ENCODE measurements around the gene TMEM59L. TPM values are rescaled to one million over a fixed set of nuclear protein-coding genes. Genes with fewer than 3 reads are reported as not detected.

TMEM59L gene
- total and polyA plus RNA-seq, 2 of the 13 experiments (the other 11 are each of a cell fraction or from before 2014, with no cell fraction given), result 0.97 to 5.5 TPM

- no peak for TF ChIP-seq ARID3A (IDR thresholded peaks at IDR 0.05; ENCODE audit: low read depth, low read length)
- TF ChIP-seq MIER3 (CRISPR knock-in tag; IDR thresholded peaks at IDR 0.05; ENCODE audit: borderline replicate concordance), result peak; percentile 81; the same call in 1 of the 2 replicates
- peak; percentile 94 for TF ChIP-seq GATAD1 (CRISPR knock-in tag; IDR thresholded peaks at IDR 0.05)
- peak; percentile 92 for TF ChIP-seq ZNF564 (CRISPR knock-in tag; IDR thresholded peaks at IDR 0.05)
- TF ChIP-seq WIZ (CRISPR knock-in tag; IDR thresholded peaks at IDR 0.05), result no peak
- TF ChIP-seq ZNF12 (CRISPR knock-in tag; IDR thresholded peaks at IDR 0.05), result peak; percentile 46; the same call in 1 of the 2 replicates
- TF ChIP-seq THAP7 (CRISPR knock-in tag; IDR thresholded peaks at IDR 0.05), result no peak
- no peak for TF ChIP-seq ZNF367 (CRISPR knock-in tag; IDR thresholded peaks at IDR 0.05; ENCODE audit: borderline replicate concordance)
- TF ChIP-seq SOX6 (IDR thresholded peaks at IDR 0.05), result no peak
- TF ChIP-seq SOX6 (CRISPR knock-in tag; IDR thresholded peaks at IDR 0.05), result peak; percentile 74
- peak; percentile 68 for TF ChIP-seq ZNF709 (CRISPR knock-in tag; IDR thresholded peaks at IDR 0.05)
- no peak for TF ChIP-seq BCLAF1 (IDR thresholded peaks at IDR 0.05)
- peak; percentile 97 for TF ChIP-seq ZFP91 (CRISPR knock-in tag; IDR thresholded peaks at IDR 0.05; ENCODE audit: borderline replicate concordance)
- no peak for TF ChIP-seq ARNT (IDR thresholded peaks at IDR 0.05)
- peak; percentile 78 for TF ChIP-seq ZBTB26 (CRISPR knock-in tag; IDR thresholded peaks at IDR 0.05; ENCODE audit: borderline replicate concordance)
- no peak for TF ChIP-seq TBP (CRISPR knock-in tag; IDR thresholded peaks at IDR 0.05)
- peak in 1 of 2 experiments; percentile 98; a peak in 2 of 4 replicates for TF ChIP-seq KLF16 (CRISPR knock-in tag; IDR thresholded peaks at IDR 0.05)
- no peak for TF ChIP-seq RARG (CRISPR knock-in tag; IDR thresholded peaks at IDR 0.05; ENCODE audit: low read depth)
- no peak for TF ChIP-seq ATF7 (IDR thresholded peaks at IDR 0.05)
- peak; percentile 26; the same call in 1 of the 2 replicates for TF ChIP-seq ATF7 (CRISPR knock-in tag; IDR thresholded peaks at IDR 0.05)
These were observed 40.9 kb upstream of the TMEM59L start, which contains the start of gene UBA52 (continued) for GRCh38 chr19:18571564-18572344.
